Measurements from ENCODE around the gene GSTT4.
"Not testable (repeated sequence)": the region's sequence is repeated elsewhere in the genome, so short reads cannot be mapped to it uniquely, and the experiment has no call there.

DNA sequence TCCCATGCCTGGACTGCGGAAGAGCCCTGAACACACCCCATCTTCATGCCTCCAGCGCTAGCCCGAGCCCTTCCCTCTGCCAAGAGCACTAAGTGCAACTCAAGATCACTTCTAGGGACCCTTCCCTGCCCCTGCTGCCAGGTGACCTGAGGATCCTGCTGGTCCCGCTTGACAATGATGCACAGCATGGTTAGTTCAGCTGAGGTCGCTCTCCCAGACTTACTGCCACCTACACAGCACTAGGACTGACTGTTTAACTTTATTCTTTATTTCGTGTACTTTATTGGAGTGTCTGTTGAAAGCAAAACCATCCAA is 50.3 kb downstream of the GSTT4 start:
- TF ChIP-seq EZH2 (IDR thresholded peaks at IDR 0.05; ENCODE audit: borderline replicate concordance, low read length) = not testable (repeated sequence)
- TF ChIP-seq, protein P1, sequence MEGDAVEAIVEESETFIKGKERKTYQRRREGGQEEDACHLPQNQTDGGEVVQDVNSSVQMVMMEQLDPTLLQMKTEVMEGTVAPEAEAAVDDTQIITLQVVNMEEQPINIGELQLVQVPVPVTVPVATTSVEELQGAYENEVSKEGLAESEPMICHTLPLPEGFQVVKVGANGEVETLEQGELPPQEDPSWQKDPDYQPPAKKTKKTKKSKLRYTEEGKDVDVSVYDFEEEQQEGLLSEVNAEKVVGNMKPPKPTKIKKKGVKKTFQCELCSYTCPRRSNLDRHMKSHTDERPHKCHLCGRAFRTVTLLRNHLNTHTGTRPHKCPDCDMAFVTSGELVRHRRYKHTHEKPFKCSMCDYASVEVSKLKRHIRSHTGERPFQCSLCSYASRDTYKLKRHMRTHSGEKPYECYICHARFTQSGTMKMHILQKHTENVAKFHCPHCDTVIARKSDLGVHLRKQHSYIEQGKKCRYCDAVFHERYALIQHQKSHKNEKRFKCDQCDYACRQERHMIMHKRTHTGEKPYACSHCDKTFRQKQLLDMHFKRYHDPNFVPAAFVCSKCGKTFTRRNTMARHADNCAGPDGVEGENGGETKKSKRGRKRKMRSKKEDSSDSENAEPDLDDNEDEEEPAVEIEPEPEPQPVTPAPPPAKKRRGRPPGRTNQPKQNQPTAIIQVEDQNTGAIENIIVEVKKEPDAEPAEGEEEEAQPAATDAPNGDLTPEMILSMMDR (conservative IDR thresholded peaks at IDR 0.05 in 1 of 2, IDR thresholded peaks at IDR 0.05 in 1 of 2; ENCODE audit: extremely low read depth in 1 of 2, insufficient read depth in 1 of 2, low read depth in 1 of 2, low read length in 2 of 2) = not testable (repeated sequence)

All from mammary epithelial cell (primary cell).